ENCODE measurements around the gene RBAK. TPM values are rescaled to one million over a fixed set of nuclear protein-coding genes. Genes with fewer than 3 reads are reported as not detected.
A peak's percentile ranks its signal among the peaks of the same experiment; 100 is the strongest.
"Not testable (repeated sequence)": the region's sequence is repeated elsewhere in the genome, so short reads cannot be mapped to it uniquely, and the experiment has no call there.

Gene RBAK
- total RNA-seq, 1 experiment from 2014 or later: 14.5 TPM

- TF ChIP-seq ZNF317 (CRISPR knock-in tag; IDR thresholded peaks at IDR 0.05; ENCODE audit: borderline replicate concordance, low read depth) (no peak), TP53 (CRISPR knock-in tag; IDR thresholded peaks at IDR 0.05) (no peak), ERG (CRISPR knock-in tag; IDR thresholded peaks at IDR 0.05) (no peak)
Measured at GRCh38 chr7:5043661-5044060, 2.0 kb upstream of the RBAK start (continued).

GRCh38 chr7:5046397-5046732 lies 705 bp downstream of the RBAK start:
- Mint-ChIP-seq H3K36me3 (peaks cover 35% of the 10 kb centered on the region), H3K4me3 (peak overlapping the region; percentile 88), H3K27me3 (ENCODE audit: low read depth) (peaks cover 16% of the 10 kb centered on the region), H3K4me1 (peaks cover 10% of the 10 kb centered on the region), H3K9me3 (peaks cover 23% of the 10 kb centered on the region), H3K27ac (peak overlapping the region; percentile 19; the same call in 1 of the 2 replicates)
- POLR2A ChIA-PET; ATAC-seq; DNase-seq (ENCODE audit: low spot score): not testable (repeated sequence)
- CTCF ChIA-PET: interaction anchor here (1.4 kb wide), 1 partner anchor 94 kb away, joined by 3 read pairs; no protein-coding TSS in a partner anchor

GRCh38 chr7:5047127-5047526 lies 1.5 kb downstream of the RBAK start:
- CTCF ChIA-PET: interaction anchor here (0.6 kb wide), 1 partner anchor 82 kb away, joined by 3 read pairs; no protein-coding TSS in a partner anchor
- H3K27me3 Mint-ChIP-seq (ENCODE audit: low read depth): peaks cover 16% of the 10 kb centered on the region
- H3K4me1 Mint-ChIP-seq; POLR2A ChIA-PET; H3K27ac Mint-ChIP-seq; DNase-seq (ENCODE audit: low spot score); ATAC-seq: not testable (repeated sequence)
- H3K4me3 Mint-ChIP-seq: peak overlapping the region; percentile 88
- H3K36me3 Mint-ChIP-seq: peaks cover 42% of the 10 kb centered on the region
- H3K9me3 Mint-ChIP-seq: peaks cover 31% of the 10 kb centered on the region

- no peaks in the 10 kb centered on the region for H3K27me3 Mint-ChIP-seq (ENCODE audit: low read depth)
- ChIA-PET POLR2A (no interaction called here), CTCF (no interaction called here)
- DNase-seq (ENCODE audit: low spot score): no peak
- ATAC-seq: no peak
- H3K27ac Mint-ChIP-seq: no peak overlapping the region
- TF ChIP-seq AR (CRISPR knock-in tag; IDR thresholded peaks at IDR 0.05) (no peak), SMAD3 (CRISPR knock-in tag; IDR thresholded peaks at IDR 0.05; ENCODE audit: borderline replicate concordance) (no peak), TP53 (CRISPR knock-in tag; IDR thresholded peaks at IDR 0.05) (no peak), NR3C1 (CRISPR knock-in tag; conservative IDR thresholded peaks at IDR 0.05; ENCODE audit: low read depth) (no peak)
- H3K4me3 Mint-ChIP-seq: no peak overlapping the region
- H3K36me3 Mint-ChIP-seq: peaks cover 78% of the 10 kb centered on the region
- H3K9me3 Mint-ChIP-seq: peaks cover 54% of the 10 kb centered on the region
- H3K4me1 Mint-ChIP-seq: no peaks in the 10 kb centered on the region
Measured at GRCh38 chr7:5050676-5051075, 5.0 kb downstream of the RBAK start.

GRCh38 chr7:5051731-5052130 lies 6.1 kb downstream of the RBAK start:
- H3K4me3 Mint-ChIP-seq; H3K27me3 Mint-ChIP-seq (ENCODE audit: low read depth); DNase-seq (ENCODE audit: low spot score); CTCF ChIA-PET; H3K4me1 Mint-ChIP-seq; ATAC-seq; H3K27ac Mint-ChIP-seq; POLR2A ChIA-PET: not testable (repeated sequence)
- peaks cover 60% of the 10 kb centered on the region for H3K9me3 Mint-ChIP-seq
- H3K36me3 Mint-ChIP-seq: peaks cover 85% of the 10 kb centered on the region

GRCh38 chr7:5053175-5053574 lies 7.5 kb downstream of the RBAK start:
- no peaks in the 10 kb centered on the region for H3K4me1 Mint-ChIP-seq
- DNase-seq (ENCODE audit: low spot score) (no peak), ATAC-seq (no peak)
- peaks cover 94% of the 10 kb centered on the region for H3K36me3 Mint-ChIP-seq
- CTCF ChIA-PET: no interaction called here
- no peak overlapping the region for H3K4me3 Mint-ChIP-seq
- POLR2A ChIA-PET: no interaction called here
- no peak overlapping the region for H3K27ac Mint-ChIP-seq
- peaks cover 72% of the 10 kb centered on the region for H3K9me3 Mint-ChIP-seq
- no peaks in the 10 kb centered on the region for H3K27me3 Mint-ChIP-seq (ENCODE audit: low read depth)
- TF ChIP-seq ZNF671 (CRISPR knock-in tag; IDR thresholded peaks at IDR 0.05) (no peak), CTCF (IDR thresholded peaks at IDR 0.05) (no peak), ZNF281 (CRISPR knock-in tag; IDR thresholded peaks at IDR 0.05) (no peak), ZNF121 (CRISPR knock-in tag; IDR thresholded peaks at IDR 0.05) (no peak), E2F5 (CRISPR knock-in tag; IDR thresholded peaks at IDR 0.05) (no peak), ZNF425 (CRISPR knock-in tag; conservative IDR thresholded peaks at IDR 0.05) (no peak)
